Measurements from ENCODE around the gene ASB11.

Gene ASB11

GRCh38 chrX:15269120-15269519 lies 46.3 kb downstream of the ASB11 start:
- TF ChIP-seq, protein P1, sequence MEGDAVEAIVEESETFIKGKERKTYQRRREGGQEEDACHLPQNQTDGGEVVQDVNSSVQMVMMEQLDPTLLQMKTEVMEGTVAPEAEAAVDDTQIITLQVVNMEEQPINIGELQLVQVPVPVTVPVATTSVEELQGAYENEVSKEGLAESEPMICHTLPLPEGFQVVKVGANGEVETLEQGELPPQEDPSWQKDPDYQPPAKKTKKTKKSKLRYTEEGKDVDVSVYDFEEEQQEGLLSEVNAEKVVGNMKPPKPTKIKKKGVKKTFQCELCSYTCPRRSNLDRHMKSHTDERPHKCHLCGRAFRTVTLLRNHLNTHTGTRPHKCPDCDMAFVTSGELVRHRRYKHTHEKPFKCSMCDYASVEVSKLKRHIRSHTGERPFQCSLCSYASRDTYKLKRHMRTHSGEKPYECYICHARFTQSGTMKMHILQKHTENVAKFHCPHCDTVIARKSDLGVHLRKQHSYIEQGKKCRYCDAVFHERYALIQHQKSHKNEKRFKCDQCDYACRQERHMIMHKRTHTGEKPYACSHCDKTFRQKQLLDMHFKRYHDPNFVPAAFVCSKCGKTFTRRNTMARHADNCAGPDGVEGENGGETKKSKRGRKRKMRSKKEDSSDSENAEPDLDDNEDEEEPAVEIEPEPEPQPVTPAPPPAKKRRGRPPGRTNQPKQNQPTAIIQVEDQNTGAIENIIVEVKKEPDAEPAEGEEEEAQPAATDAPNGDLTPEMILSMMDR (IDR thresholded peaks at IDR 0.05; ENCODE audit: low read depth, low read length) = no peak
- H3K4me3 ChIP-seq (ENCODE audit: low read depth, low read length) = no peak overlapping the region

- no peak overlapping the region for H3K4me3 ChIP-seq (ENCODE audit: low read depth, low read length)
- TF ChIP-seq, protein P1 (IDR thresholded peaks at IDR 0.05; ENCODE audit: low read depth, low read length) = no peak
Observed at GRCh38 chrX:15254852-15255251, 60.6 kb downstream of the ASB11 start.

DNA sequence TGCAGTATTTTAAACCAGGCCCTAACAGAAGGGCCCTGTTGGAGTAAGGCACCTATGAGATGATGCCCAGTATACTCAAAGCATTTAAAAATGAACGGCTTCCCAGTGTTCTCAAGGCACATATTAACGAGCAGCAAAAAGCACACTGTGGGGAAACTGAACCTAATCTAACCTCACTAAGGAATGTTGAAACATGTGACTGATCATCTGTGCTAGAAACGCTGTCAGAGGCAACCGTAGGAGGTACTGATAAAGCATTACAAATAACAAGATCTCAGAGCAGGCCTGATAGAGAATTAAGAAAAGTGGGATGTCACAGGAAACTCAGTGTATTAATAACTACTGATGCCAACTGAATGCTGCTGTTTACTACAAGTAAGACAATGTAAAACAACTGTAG lies 69.5 kb downstream of the ASB11 start:
- TF ChIP-seq, protein P1 (IDR thresholded peaks at IDR 0.05; ENCODE audit: low read depth, low read length) = no peak
- no peak overlapping the region for H3K4me3 ChIP-seq (ENCODE audit: low read depth, low read length)

DNA sequence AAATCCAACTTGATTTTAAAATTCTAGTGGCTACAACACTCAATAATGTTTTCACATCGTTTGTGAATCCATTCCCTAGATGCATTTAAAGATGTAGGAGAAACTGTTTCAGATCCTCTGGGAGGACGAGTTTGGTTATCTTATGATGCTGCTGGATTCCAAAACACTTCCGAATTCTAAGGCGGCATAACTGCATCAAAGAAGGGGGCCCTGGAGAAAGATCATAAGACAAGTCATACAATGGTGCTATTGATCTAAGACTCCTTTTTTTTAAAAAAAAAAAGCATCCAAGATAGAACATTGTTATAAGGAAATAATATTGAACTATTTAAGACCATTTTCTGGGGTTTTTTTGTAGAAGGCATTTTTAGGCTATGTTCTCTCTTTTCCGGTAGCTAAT lies 71.0 kb downstream of the ASB11 start:
- H3K4me3 ChIP-seq (ENCODE audit: low read depth, low read length) = no peak overlapping the region
- TF ChIP-seq, protein P1 (IDR thresholded peaks at IDR 0.05; ENCODE audit: low read depth, low read length) = no peak

- TF ChIP-seq, protein P1 (IDR thresholded peaks at IDR 0.05; ENCODE audit: low read depth, low read length) = 0 out of 2 replicates have a peak, but pooled peaks have one; percentile 13
- no peak overlapping the region for H3K4me3 ChIP-seq (ENCODE audit: low read depth, low read length)
Observed at GRCh38 chrX:15242899-15243555, 72.4 kb downstream of the ASB11 start.

DNA sequence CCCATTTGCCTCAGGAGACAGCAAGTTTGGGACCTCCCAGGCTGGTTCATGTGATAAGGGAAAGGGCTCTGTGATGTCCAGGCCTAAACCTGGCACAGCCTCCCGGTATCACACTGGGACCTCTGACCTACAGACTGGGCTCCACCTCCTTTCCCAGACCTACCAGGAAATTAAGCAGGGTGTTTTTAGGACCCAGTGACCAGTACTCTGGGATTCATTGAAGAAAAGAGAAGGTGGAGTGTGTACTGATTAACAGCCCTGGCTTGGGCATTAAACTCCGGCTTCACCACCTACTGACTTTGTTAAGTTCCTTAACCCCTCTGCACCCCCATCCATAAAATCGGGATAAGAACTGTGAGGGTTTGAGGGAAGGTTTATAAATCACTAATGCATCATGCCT lies 74.1 kb downstream of the ASB11 start:
- TF ChIP-seq, protein P1 (IDR thresholded peaks at IDR 0.05; ENCODE audit: low read depth, low read length) = no peak
- no peak overlapping the region for H3K4me3 ChIP-seq (ENCODE audit: low read depth, low read length)

- H3K4me3 ChIP-seq (ENCODE audit: low read depth, low read length) = no peak overlapping the region
- TF ChIP-seq, protein P1 (IDR thresholded peaks at IDR 0.05; ENCODE audit: low read depth, low read length) = no peak
Observed at GRCh38 chrX:15240414-15240813, 75.0 kb downstream of the ASB11 start.
